Measurements from ENCODE around the gene WTIP.
"Not testable (repeated sequence)": the region's sequence is repeated elsewhere in the genome, so short reads cannot be mapped to it uniquely, and the experiment has no call there.

WTIP gene

DNA sequence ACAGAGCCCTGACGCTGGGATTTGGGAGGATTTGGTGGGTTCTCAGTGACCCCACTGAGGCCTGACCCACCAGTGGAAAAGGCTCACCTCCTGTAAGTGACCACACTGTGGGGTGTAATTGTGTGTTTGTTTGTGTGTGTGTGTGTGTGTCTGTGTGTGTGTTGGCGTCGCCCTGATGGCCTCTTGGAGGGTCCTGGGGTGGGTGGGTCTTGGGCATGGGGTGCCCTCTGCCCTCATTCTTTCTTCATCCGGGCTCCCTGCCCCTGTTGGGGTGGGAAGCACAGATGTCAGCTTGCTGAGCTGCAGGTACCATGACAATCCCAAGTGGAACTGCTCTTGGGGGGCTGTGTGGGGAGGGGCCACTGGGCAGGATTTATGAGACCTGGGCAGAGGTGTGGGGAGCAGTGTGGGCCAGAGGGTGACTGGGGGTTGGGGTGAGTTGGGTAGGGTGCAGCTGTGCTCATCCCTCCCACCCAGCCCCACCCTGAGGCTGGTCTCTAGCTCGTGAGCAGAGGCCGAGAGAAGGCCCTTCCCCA, 22.8 kb downstream of the WTIP start:
- no peak for DNase-seq

- DNase-seq, result no peak
Measured at GRCh38 chr19:34504809-34505291, 23.3 kb downstream of the WTIP start.

DNA sequence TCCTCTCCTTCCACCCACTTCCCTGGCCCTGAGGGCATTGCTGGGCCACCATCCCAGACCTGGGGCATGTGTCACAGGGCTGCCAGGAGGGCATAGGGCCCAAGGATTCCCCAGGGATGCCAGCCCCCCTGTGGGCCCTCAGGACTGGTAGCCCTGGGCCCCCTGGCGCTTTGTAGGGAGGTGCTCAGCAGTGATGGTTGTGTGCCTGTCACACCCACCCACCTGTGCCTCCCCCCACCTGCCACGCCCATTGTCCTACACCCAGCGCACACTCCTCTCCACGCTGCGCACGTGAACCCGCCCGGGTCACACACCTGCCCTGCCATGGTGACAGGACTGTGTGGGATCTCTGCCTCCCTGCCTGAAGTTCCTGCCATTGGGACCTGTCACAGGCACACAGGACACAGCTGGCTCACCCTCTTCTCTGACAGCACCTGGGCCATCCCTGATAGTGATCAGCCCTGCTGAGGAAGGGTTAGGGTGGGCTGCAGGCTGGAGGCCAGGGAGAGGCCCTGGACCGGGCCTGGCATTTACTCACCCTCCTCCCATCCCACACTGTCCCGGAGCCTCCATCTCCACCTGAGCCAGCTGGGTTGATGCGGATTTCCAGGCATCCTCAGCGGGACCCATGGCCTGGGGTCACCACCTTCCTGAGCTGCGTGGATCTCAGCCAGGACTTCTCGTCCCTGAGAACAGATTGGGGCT, 23.9 kb downstream of the WTIP start:
- no peak for DNase-seq

DNA sequence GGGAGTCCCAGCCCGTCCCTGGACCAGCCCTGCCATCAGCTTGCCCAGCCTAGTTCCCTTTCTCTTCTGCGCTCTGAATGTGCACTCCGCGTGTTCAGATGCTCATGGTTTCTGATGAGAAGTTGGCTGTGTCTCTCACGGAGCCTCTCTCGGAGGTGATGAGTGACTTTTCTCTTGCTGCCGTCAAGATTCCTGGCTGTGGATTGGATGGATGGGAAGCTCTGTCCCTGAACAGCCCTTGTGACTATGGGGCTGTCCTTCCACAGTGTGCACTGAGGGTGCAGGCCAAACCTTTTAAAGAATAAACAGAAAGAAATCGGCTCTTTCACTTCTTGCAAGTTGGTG, 24.4 kb downstream of the WTIP start:
- no peak for DNase-seq

- no peak for DNase-seq
Measured at GRCh38 chr19:34507414-34508067, 26.0 kb downstream of the WTIP start.

- DNase-seq, result no peak
Measured at GRCh38 chr19:34508540-34508939, 27.0 kb downstream of the WTIP start.

DNA sequence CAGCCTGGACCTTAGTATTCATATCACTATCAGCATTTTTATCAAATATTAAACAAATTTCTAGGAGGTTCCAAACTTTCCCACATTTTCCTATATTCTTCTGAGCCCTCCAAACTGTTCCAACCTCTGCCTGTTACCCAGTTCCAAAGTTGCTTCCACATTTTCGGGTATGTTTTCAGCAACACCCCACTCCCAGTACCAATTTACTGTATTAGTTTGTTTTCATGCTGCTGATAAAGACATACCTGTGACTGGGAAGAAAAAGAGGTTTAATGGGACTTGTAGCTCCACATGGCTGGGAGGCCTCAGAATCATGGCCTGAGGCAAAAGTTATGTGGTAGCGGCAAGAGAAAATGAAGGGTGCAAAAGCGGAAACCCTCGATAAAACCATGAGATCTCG, 29.3 kb downstream of the WTIP start:
- not testable (repeated sequence) for DNase-seq

- DNase-seq, result no peak
Measured at GRCh38 chr19:34512254-34512822, 30.8 kb downstream of the WTIP start.

- DNase-seq, result no peak
Measured at GRCh38 chr19:34513767-34514166, 32.2 kb downstream of the WTIP start.

DNA sequence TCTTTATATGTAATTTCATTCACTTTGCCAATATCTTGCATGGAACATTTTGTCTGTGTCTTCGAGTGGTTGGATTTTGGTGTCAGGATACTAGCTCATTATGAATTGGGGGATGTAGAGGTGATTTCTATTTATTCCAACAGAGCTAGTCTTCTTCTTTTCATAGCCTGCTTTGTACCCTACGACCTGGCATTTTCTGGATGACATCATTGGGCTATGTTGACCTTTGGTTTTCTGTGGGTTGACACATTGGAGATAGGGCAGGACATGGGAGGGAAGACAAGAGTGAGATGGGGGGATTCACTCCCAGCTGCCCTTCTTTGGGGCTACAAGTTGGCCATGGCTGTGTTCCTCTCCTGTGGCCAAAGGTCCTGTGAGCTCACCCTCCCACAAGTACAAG, 38.0 kb downstream of the WTIP start:
- no peak for DNase-seq

- no peak for DNase-seq
Measured at GRCh38 chr19:34523408-34523807, 41.9 kb downstream of the WTIP start.

- no peak for DNase-seq
Measured at GRCh38 chr19:34525001-34525400, 43.4 kb downstream of the WTIP start.

GRCh38 chr19:34534206-34534605, 52.6 kb downstream of the WTIP start:
- no peak for DNase-seq

DNA sequence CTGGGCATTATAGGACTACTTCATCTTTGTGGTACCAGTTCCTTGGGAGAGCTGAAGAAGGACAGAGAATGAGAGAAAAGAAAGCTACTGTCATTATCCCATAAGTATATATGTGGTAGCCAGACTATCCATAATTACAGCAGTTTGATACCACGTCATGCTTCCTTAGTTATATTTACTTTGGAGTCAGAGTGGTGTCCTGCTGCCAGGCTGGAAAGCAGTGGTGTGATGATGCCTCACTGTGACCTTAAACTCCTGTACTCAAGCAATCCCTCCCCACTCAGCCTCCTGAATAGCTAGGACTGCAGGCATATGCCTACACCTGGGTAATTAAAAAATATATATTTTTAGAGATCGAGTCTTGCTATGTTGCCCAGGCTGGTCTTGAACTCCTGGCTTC, 57.8 kb downstream of the WTIP start:
- DNase-seq, result no peak

GRCh38 chr19:34540811-34541557, 59.4 kb downstream of the WTIP start:
- DNase-seq, result no peak

- no peak for DNase-seq
Measured at GRCh38 chr19:34549833-34550232, 68.3 kb downstream of the WTIP start.

GRCh38 chr19:34555447-34555846, 73.9 kb downstream of the WTIP start:
- no peak for DNase-seq

- DNase-seq, result no peak
Measured at GRCh38 chr19:34556488-34556887, 74.9 kb downstream of the WTIP start.

- no peak for DNase-seq
Measured at GRCh38 chr19:34559045-34559444, 77.5 kb downstream of the WTIP start.

GRCh38 chr19:34560229-34560628, 78.7 kb downstream of the WTIP start:
- no peak for DNase-seq

All from CD4-positive, alpha-beta T cell treated with Interferon alpha-2 for 1 hour (primary cell).